Activated CD4-positive, alpha-beta T cell treated with anti-CD3 and anti-CD28 coated beads for 4 hours (primary cell): Measurements from ENCODE around the gene TMEM181.
"Not testable (repeated sequence)": the region's sequence is repeated elsewhere in the genome, so short reads cannot be mapped to it uniquely, and the experiment has no call there.

ENCODE experiments used
- DNase-seq, 2 donors: peaks; one replicate each; pipeline ENCODE4 v3.0.0-alpha.2; 2020

TMEM181 gene

GRCh38 chr6:158643836-158644230, 83.9 kb downstream of the TMEM181 start:
- no peak for DNase-seq

DNA sequence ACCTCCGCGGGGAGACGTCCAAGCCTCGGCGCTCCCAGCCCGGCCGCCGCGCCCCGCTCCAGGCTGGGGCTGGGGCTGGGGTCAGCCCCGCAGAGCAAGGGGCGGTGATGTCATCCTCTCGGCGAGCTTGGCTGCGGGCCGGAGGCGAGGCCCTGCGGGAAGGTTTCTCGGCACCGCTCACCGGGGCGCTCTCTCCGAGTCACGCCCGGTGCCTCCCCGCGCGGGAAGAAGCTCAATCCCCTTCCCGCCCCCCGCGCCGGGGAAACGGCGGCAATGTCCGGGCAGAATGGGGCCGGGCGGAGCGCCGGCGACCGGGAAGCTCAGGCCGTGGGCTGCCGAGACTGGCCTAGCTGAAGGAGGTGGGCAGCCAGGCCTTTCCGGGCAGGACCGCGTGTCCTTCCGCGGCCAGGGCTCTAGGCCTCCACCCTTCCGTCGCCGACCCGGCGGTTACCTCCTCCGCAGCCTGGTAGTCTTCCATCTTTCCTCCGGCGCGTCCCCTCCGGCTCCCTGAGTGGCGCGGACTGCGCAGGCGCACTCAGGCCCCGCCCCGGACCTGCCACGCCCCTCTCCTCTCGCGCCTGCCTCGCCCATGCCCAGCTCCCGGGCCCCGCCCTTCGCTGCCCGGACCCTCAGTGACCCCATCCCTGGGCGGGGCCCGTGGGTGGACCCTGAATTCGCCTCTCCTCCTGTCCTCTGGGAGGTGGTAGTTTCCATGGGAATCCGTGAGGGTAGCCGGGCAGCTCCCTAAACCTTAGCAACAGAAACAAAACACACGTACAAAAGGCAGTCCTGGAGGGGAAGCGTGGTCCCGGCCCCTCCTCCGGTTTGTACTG, 84.6 kb downstream of the TMEM181 start, which contains the start of gene DYNLT1:
Gene DYNLT1, minus strand, starts transcription at position 513 of the 833 bp plus-strand sequence. Its CDS starts 35 bp downstream, at position 478.
- peak; percentile 83 to 84 for DNase-seq

DNA sequence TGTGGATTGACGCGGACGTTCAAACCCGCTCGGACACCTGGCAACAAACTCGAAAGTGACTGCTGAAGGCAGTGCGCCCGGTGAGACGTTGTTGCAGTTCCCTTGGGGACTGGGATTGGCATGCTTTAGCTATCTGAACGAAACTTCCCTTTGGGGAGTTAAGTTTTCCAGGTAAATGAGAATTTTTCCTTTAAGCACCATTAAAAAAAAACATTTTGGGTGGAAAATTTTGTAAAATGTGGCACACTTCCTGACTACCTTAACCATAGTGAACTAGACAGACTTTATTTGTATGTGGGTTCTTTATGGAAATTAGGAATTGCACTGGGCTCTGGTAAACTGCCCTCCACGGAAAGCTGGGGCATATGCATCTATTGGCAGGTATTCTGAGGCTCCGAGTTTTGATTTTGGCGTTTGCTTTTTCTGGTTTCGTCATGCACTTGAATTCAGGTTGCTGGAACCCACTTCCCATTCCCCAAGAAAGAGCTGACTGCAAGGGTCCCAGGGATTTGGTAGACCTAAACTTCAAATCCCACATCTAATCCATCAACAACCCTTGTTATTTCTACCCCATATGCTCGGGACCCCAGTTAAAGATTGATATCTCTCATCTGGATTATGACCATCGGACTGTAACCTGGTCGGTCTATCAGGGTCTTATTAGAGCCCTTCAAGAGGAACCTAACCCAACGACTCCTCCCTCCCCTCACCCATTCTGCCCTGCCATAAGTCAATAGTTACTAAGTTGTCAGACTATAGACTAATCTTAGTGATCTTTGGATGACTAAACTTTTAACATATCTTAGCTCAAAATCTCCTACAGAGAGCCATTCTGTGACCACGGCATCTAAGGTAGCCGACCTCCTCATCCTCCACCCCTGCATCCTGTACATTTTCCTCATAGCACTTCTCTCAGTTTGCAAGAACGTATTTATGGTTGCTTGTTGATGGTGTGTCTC, 85.5 kb downstream of the TMEM181 start:
- no peak for DNase-seq

GRCh38 chr6:158646023-158646910, 86.4 kb downstream of the TMEM181 start:
- DNase-seq: no peak

DNA sequence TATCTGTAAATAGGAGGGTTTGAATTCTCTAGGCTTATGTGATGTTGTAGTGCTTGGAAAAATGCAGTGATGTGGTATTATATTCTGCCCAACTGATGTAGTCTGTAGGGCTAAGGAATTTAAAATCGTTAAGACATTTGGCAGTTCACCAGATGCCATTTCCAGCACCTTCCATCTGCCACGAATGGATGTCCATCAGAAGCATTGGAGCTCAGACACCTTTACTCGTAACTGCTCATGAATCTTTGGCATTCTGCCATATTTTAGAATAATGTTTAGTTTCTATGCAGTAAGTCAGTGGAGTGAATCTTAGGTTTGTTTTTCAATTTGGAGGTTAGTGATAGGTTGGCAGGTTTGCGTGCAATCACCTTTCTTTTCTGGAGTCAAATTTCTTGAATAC, 87.6 kb downstream of the TMEM181 start:
- no peak for DNase-seq

DNA sequence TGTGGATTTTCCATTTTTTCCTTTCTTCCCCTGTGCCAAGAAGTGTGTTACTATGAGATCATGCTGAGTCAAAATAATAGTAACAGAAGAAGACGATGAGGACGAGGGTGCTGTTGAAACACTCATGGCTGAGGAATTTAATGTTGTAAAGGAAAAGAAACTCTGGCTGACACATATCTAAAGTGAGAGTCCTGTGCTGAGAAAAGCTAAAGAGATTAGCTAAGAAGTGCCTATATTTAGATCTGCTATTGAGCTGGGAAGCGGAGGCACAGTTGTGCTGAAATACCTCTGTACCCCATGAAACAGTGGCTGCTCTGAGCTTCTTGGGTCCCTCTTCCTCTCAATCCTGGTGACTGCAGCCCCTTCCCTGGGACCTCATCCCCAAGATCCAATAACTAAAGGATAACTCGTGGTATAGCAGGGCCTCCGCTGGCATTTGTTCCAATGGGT, 88.8 kb downstream of the TMEM181 start:
- no peak for DNase-seq

DNA sequence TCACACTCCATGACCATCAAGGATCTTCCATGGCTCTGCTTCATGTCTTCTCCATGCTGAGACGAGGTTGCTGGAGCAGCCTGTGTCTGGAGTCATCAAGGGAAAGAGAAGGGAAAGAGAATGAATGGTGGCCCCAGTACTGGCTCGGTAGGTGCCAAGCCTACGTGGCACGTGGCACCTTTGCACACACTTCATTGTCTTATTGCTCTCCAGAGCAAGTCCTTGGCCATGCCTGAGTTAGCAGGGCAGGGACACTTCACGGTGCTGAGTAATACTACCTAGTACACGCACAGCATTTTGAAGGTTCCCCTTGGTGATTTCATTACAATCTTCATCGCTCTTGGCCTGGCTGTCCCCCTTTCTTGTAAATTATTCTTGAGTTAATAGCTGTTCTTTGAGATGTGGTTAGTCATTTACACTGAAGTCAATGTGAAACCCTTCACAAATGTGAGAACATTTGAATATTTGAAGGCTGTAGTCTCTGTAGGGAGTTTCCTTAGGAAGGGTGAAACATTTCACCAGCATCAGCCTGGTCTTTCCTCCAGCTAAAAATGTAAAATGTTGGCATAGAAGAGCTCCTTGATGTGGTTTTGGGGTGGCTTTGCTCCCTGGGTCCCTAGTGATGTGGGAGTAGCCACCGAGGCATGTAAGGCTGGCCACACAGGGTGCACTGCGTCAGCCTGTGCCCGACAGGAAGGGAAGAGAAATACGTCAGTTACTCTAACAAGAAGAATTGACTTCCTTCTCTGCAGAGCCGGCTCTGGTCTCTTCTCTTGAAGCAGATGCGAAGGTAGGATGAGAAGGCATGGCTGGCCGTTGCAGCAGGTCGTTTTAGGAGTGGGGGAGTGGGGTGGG, 89.6 kb downstream of the TMEM181 start, which contains the start of gene SYTL3:
Gene SYTL3, plus strand, starts transcription at position 766 of the 855 bp plus-strand sequence. CDS start 13,215 bp downstream, outside the sequence.
- DNase-seq: peak; percentile 62 to 74

DNA sequence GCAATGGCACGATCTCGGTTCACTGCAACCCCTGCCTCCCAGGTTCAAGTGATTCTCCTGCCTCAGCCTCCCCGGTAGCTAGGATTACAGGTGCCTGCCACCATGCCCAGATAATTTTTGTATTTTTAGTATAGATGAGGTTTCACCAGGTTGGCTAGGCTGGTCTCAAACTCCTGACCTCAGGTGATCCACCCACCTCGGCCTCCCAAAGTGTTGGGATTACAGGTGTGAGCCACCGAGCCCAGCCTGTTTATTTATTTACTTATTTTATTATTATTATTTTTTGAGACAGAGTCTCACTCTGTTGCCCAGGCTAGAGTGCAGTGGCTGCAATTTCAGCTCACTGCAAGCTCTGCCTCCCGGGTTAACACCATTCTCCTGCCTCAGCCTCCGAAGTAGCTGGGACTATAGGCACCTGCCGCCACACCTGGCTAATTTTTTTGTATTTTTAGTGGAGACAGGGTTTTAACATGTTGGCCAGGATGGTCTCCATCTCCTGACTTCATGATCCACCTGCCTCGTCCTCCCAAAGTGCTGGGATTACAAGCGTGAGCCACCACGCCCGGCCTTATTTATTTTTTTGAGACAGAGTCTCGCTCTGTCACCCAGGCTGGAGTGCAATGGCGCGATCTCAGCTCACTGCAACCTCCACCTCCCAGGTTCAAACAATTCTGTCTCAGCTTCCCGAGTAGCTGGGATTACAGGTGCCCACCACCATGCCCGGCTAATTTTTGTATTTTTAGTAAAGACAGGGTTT, 92.3 kb downstream of the TMEM181 start:
- DNase-seq: not testable (repeated sequence)

DNA sequence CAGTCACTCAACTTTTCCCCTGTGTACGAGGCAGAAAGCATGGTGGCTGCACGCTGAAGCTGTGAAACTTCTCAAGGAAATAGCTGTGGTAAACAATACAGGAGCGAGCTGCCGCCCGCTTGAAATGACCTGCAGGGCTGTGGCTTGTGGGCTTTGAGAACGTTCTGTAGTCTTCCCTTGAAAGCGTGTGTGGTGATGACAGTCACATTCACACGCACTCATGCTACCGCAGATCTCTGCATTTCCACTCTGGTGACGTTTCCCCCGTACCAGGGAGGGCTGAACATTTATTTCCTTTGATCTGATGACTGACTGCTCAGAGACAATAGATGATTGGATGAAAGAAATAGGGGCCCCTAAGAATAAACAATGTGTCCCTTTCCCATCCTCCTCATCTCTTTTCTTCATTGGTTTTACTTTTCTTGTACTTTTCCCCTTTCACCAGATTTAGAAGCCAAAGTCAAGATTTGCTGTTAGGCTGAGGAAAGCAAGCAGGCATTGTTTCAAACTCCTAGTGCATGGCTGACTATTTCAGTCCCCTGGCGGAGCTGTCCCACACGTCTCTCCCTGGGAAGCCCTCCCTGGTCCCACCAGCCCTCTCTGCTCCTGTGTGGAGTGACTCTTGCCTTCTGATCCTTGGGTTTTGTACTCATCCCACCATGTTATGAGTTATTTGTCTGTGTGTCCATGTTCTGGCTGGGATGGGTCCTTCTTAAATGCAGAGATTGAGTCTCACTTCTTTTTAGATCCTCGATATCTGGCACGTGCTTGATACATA, 93.9 kb downstream of the TMEM181 start:
- DNase-seq: peak; percentile 84 to 85

DNA sequence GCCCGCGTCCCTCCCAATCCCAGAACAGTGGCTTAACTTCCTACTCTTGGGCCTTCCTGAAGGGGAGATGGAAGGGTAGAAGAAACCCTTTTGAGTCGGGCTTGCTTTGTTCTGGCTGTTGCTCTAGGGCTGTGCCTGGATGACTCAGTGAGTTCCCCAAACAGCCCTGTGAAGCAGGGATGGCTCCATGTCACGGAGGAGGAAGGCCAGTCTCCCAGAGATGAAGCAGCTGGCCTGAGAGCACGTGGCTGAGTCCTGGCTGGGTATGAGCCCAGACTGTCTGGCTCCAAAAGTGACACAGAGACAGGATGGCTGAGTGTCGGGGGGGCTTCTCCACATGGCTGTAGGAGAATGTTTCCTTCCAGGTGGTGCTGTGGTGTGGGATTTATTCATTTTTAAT, 94.6 kb downstream of the TMEM181 start:
- no peak for DNase-seq

- DNase-seq: no peak
Observed at GRCh38 chr6:158654960-158655489, 95.1 kb downstream of the TMEM181 start.

DNA sequence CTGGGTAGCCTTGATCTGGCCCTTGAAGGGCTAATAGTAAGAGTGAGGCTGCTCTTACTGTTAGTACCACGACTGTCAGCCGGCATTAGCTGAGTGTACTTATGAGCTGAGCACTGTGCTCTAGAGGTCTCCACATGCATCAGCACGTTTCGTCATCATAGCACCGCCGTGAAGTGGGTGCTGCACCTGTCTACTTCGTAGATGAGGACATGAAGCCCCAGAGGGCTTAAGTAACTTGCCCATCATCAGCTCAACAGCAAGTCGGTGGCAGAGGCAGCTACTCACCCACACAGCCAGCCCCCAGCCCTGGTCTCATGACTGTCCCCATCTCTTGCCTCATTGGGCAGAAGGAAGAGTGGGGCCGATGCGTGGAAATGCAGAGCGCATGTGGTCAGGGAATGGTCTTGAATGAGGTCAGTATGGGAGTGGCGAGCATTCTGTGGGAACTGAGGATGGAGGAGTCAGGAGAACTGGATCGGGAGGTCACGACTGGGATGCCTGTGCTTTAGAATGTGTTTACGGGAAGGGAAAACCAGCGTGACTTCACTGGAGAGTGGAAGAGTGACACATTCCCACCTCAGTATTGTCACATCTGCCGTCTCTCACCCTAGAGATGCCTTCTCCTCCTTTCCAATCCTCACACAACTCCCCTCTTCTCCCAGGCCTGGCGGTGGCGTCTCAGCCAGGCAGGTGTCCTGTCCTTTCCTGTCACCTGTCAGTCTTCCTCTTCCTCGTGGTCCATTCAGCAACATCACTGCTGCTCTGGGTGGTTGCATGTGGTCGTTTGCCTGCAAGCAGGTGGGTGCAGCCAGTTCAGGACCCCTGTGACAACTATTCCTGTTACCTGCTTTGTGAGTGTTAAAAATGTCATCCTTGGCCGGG, 95.9 kb downstream of the TMEM181 start:
- no peak for DNase-seq

GRCh38 chr6:158656986-158657385, 97.1 kb downstream of the TMEM181 start:
- DNase-seq: not testable (repeated sequence)

GRCh38 chr6:158660333-158660754, 100.5 kb downstream of the TMEM181 start:
- peak; percentile 40 to 42 for DNase-seq

DNA sequence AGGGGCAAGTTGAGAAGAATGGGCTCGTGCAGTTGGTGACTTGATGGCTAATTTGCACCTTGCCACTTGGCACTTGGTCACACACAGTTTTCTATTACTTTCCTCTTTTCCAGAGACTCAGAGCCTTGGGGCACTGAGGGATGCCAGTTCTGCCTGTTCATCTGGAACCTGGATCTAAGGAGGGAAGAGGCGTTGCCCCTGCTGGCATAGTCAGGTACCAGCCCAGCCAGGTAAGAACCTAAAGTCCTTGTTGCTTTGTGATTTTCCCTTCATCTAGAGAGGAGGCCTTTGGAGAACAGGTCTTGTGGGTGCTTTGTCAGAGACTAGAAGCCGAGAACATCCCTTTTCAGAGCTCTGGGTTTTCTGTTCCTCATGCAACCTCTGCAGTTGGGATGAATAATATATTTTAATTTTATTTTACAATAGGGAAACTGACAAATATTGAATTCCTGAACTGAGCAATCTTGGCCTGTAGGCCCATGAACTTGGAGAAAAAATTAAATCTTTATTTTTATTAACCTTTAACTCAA, 101.3 kb downstream of the TMEM181 start:
- DNase-seq: no peak

DNA sequence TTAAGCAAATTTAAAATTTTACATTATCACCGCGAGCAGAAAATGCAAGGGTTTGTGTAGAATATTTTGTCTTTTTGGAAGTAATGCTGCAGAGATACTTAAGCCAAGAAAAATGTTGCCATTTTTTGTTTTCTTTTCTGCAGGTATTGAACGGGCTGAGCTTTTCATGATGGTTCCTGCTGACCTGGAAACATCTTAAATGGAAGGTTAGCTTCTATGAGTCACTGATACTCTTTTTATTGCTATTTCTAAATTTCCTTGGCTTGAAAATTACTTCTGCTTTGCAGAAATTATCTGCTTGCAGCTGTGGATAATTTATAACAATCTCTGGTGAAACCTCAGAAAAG, 102.7 kb downstream of the TMEM181 start:
- no peak for DNase-seq

DNA sequence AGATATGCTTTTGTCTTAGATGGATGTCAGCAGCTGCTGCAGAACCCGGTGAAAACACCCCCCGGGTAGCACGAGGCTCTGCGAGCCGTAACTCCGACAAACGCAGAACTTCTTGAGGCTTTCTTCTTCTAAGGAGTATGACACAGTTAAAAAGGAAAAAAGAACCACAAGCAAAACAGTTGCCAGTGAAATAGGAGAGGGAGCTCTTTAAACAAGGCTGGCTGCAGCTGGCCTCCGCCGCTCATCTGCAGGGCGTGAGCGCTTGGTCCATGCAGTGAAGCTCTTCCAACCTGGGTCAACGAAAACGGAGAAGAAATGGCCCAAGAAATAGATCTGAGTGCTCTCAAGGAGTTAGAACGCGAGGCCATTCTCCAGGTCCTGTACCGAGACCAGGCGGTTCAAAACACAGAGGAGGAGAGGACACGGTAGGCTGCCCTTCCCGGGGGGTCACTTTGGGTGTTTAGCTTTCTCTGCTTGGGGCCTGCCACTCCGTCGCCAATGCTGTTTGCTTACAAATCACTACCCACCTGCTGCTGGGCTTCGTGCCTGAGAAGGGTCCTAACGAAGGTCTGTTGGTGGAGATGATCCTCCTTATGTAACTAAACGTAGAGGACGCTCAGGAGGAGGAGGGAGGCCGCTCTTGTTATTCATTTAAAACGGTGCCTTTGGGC, 103.2 kb downstream of the TMEM181 start:
- no peak for DNase-seq
